Measurements from ENCODE around the gene CLSTN2.

The CLSTN2 gene

DNA sequence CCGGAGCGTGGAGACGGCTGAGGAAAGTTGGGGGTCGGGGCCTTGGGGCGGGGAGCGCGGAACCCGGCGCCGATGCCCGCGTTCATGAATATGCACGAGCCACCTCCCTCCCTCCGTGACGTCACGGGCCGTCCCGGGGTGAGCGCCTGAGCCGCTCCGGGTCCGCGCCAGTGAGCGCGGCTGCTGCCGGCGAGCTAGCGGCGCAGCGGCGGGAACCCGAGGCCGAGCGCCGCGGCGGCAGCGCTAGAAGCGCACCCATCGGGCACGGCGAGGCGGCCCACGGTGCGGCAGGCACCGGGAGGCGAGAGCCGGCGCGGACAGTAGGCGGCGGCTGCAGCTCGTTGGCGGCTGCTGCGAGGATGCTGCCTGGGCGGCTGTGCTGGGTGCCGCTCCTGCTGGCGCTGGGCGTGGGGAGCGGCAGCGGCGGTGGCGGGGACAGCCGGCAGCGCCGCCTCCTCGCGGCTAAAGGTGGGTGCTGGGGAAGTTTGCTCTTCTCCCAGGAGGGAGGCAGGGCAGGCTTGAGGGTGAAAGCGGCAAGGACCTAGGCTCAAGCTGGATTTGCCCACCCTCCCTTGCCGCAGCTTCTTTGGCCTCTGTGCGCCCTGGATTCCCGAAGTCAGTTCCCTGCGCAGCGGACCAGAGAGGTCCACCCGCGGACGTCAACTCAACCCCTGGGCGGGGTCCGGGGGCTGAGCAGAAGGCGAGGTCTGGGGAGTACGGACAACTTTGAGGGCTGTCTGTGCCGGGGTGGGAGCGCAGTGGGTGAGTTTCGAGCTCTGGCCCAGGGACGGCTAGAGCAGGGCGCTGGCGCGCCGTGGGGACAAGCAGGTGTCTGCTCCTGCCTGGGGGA is at the start of gene CLSTN2:
TSS of gene CLSTN2 (plus strand) at position 170 of the 850 bp plus-strand sequence.
- DNase-seq = peak; percentile 61

DNA sequence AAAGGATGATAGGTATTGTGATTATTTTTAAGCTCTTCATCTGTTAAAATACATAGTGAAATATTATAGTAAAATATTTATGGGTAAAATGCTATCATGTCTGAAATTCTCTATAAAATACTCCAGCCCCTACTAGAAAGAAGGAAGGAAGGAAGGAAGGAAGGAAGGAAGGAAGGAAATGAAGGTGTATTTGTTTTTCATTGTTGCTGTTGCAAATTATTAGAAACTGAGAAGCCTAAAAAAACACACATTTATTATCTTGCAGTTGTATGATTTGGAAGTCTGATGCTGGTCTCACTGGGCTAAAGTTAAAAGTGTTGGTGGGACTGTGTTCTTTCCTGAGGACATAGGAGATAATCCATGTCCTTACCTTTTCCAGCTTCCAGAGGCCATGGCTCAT is 47.6 kb upstream of the CLSTN2 start:
- DNase-seq = no peak

DNA sequence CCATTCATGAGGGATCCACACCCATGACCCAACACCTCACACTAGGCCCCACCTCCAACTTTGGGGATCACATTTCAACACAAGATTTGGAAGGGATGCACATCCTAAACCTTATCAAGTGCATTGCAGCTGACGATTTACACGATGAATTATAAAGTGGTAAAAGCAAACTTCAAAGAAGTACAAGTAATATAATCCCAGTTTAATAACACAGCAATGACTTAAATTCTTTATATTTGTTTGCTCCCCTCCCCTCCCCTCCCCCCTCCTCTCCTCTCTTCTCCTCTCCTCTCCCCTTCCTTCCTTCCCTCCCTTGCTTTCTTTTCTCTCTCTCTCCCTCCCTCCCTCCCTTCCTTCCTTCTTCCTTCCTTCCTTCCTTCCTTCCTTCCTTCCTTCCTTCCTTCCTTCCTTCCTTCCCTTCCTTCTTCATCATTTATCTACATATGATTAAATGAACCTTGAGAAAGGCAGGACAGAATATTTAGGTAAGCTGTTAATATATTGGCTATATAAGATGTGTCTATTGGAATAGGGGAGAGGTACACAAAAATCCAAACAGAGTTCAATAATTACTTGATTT is 46.3 kb upstream of the CLSTN2 start:
- no peak for DNase-seq

DNA sequence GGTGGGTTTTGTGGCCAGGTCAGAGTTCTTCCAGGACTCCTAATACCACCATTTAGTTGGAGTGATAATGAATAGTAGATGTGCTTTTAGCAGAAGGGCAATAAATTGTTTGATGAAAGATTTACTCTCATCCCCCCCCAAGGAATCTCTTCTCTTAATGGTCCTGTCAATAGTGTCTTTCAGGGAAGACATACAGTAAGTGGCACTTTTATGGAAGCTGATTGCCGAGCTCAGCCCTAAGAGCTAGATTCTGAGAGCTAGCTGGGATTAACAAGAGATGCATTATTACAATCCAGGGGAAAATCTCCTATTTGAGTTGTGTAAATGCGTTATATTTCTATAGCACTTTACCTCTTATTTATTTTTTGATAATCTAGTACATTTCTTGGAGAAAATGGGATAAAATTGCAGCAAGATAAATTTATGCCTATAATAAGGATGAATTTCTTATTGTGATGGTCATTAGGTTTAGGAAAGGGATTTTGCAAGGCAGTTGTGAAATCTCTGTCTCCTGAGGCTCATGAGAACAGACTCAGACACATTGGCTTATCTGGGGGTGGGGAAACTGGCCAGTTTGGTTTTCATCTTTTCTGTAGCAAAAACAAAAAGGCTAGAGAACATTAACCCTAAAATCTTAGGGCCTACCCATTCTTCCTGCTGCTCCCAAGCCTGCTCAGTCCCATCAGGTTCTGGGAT is 41.6 kb upstream of the CLSTN2 start:
- DNase-seq = no peak

DNA sequence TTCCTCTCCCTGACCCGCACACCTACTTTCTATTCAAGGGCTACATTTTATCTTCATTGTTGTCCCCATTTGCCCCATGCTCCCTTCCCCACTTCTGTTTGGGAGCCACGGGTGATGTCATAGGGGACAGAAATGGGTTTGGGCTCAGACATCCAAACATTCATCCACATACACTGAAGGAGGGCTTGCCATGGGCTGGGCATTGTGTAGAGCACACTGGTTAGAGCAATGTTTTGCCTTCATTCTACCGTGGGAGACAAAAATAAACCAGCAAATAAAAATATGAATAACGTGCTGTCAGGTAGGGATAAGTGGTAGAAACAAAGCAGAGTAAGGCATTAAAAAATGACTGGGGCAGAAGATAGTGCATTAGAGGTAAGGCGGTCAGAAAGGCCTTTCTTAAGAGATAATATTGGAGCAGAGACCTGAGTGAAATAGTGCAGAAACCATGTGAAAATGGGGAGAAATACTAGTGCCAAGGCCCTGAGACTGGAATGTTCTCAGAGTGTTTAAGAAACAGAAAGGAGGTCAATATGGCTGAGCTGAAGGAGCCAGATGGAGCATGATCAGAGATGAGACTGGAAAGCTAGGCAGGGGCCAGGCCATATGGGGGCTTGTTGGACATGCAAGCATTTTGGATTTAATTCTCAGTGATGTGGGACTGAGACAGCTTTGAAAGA is 40.9 kb upstream of the CLSTN2 start:
- no peak for DNase-seq

DNA sequence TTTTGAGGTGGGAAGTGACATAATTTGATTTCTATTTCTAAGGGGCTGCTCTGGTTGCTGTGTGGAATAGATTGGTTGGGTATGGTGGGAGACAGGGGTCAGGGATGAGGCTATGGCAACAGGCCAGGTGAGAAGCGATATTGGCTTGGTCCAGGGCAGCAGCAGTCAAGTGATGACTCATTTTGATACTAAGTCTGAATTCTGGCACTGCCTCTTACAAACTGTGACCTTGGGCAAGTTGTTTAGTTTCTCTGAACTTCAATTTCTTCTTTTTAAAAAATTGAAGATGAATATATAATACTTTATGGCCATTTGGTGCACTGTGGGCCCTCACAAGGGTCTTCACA is 40.4 kb upstream of the CLSTN2 start:
- DNase-seq = no peak

DNA sequence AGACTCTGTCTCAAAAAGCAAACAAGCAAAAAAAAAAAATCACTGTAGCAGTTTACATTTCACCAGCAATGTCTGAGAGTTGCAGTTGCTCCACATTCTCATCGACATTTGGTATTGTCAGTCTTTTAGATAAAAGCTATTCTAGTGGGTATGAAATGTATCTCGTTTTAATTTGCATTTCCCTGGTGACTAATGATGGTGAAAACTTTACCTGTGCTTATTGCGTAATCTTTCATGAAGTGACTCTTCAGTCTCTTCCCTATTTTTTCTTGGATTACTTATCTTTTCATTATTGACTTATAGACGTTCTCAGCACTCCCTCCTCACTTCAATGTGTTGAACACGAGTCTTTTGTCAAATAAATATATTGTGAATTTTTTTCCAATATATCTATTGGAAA is 37.2 kb upstream of the CLSTN2 start:
- no peak for DNase-seq

DNA sequence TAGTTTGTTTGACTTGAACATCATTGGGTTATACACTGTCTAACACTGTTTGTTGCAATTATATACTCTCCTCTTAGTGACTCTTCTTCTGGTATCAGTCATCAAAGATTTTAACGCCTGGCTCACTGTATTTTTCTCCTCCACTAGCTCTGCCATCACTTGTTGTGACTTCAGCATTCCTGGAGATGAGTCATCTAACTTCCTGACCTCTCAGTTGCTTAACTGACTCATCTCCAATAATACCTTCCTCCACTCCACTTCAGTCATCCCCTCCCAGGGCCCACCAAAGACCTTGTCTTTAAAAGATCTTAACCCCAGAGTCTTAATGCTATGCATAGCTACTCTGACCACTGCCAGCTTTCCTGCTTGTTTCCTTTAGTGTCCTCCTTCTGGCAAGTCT is 28.6 kb upstream of the CLSTN2 start:
- DNase-seq = no peak

DNA sequence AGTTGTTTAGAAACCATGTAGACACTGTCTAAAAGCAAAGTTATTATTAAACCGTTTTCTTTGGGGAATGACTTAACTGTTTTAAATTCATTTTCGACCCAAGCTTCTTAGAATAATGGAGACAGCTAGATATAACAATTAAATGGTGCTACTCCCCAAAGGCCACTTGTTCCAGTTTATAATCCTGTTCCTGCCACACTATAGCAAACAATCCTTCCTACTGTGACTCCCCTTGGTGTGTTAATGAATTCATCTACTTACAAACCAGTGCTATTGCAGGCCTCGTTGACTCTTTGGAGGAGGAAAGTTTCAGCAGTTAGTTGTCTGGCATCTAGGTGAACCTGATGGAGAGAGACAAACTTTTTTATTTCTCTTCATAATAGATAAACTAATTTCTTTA is 25.2 kb upstream of the CLSTN2 start:
- DNase-seq = no peak

DNA sequence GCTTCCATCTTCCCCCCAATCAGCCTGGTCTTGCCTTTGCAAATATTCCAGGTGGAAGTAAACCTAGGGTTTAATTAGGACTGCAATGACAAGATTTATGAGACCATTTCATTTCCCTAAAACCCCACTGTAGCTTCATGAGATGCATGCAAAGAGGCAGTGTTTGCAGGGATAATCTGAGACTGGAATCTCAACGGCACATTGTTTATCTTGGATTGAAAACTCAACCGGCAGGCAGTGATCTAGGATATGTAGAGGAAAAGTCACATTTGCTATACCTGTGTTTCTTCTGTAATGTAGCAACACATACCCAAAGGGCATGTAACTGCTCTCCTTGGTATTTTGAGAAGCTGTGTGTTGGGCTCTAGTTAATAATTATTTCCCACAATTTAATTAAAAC is 18.7 kb upstream of the CLSTN2 start:
- no peak for DNase-seq

DNA sequence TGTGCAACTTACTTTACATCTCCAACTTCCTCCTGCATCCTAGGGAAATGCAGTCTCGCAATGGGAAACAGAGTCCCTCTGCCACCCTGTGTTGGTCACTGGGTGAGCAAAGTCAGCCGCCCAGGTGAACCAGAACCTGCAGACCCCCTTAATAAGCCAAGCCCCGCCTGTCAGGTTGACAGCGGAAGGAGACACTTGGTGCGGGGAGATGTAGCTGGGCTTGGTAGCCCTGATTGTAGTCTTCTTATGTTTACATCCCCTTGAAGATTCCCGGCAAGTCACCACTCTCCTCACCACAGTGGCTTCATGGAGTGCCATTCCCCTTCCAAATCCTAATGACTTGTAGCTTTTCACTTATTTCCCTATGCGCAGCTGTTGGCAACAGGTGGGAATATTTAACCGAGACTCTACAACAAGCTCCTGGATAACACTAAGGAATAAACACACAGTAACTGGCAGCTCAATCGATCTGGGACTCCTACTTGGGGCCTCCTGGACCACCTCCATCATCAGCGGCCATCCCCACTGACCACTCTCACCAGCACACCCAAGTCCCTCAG is 17.7 kb upstream of the CLSTN2 start:
- DNase-seq = no peak

DNA sequence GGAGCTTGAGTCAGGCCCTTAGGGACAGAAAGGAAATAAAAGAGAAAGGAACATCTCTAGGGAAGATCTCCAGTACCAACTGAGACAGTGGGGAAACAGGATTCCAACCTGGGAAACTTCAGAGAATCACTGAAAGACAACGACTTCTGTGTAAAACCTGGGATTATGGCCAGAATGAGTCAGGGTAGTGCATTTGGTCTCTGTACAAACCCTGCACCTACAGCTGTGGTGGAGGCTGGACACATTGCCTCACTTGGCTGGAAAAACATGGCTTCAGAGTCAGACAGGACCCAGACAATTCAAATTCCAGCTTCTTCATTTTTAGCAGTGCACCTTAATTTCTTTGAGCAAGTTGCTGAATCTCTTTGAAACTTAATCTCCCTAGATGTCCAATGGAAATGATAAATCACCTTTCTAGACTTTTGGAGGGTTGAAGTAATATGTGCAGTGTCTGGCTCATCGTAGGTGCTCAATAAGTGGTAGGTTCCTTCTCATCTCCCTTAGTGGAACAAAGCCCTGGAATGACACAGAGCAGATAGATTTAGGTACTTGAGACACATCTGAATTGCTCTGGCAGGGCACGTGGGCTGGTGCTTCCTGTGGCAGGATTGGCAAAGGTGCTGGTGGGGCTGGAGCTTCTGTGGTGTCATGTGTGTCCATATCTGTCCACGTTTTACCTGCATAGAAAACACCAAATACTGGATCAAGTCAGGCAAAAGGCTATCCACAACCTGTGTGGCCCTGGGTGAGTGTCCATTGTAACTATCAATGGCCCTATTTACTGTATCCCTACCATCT is 6.1 kb upstream of the CLSTN2 start:
- DNase-seq = no peak

DNA sequence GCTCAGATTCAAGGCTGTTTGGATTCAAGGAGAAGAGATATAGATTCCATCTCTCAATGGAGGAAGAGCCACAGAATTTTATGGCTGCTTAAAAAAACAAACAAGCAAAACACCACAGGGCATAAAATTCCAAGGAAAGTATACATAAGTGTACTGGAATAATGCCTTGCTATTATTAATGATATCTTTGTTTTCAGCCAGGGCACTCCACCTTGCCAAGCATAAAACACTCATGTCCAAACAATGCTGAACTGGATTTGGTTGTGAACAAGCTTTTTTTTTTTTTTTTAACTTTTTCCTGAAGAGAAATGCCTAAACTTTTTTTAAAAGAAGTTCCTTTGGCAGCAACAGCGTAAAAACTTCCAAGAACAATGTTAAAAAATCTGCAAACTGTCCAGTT is 4.8 kb upstream of the CLSTN2 start:
- no peak for DNase-seq

DNA sequence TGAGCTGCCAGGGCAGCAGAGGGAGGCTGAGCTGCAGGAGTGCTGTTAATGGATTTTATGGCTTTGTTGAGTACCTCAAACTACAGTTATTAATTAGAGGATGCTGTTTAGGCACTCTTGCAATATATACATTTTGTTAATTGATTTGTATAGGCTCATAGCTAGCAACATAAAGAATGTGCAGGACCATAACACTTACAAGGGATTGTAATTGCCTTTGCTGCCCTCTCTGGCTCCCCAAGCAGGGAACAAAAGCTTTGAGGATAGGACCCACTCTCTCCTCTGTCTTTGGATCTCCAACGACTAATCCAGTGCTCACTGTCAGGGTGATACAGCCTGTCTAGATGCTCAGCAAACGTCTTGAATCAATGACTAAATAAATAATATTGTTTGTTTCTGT is 1.2 kb upstream of the CLSTN2 start:
- peak; percentile 65 for DNase-seq

DNA sequence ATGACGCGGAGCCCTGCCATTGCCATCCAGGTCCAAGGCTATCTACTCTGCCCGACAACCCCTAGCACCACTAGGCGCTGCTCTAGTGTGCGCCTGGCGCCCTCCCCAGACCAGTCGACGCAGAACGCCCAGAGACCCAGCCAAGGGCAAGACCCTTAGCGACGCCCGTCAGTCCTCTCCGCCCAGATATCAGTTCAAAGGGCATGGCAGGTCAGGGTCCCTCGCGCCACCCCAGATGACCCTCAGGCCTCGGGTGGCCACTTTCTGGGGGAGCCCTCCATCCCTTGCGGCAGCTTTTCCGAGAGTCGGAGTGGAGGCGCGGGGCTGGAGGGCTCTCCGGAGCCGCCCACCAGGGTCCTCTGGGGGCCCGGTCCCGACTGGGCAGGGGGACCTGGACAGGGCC is 371 bp upstream of the CLSTN2 start:
- DNase-seq = peak; percentile 73

DNA sequence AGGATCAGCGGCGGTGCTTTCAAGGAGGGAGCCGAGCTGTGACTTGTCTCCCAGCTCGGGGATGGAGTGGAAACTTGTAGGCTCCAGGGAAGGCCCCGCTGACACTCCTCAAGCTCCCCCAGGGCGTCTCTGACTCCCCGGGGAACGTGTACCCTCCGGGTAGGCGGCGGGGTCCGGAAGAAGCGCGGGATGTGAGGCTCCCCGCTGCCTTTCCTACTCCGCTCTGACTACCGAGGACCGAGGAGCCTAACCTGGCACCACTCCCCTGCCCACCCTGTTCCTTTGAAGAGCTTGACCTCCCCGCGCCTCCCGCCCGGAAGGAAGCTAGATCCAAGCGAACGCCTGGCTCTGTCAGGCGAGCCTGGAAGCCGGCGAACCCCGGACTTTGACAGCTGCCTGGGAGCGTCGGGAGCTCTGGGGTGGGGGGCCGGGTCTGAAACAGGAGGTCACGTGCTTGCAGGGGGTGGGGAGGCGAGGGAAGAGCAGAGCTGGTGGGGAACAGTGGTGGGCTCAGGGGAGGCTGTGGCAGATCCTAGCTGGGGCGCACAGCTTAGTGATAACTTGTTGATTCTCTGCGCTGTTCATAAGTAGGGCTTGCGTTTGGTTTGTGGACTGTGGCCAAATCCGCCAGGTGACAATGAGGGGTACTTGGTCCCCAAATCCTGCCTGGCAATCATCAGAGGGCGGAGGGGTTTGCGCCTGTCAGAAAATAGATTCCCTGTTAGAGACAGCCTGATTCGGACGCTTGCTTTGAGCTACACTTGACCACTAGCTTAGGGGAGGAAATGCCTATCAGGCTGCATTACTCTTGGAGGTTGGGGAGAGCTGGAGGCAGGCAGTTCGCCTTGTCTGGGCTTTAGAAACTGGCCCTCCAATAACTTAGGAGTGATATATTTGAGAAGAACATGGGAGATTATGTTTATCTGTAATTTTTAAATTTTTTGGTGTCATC is 1.2 kb downstream of the CLSTN2 start:
- DNase-seq = peak; percentile 34

DNA sequence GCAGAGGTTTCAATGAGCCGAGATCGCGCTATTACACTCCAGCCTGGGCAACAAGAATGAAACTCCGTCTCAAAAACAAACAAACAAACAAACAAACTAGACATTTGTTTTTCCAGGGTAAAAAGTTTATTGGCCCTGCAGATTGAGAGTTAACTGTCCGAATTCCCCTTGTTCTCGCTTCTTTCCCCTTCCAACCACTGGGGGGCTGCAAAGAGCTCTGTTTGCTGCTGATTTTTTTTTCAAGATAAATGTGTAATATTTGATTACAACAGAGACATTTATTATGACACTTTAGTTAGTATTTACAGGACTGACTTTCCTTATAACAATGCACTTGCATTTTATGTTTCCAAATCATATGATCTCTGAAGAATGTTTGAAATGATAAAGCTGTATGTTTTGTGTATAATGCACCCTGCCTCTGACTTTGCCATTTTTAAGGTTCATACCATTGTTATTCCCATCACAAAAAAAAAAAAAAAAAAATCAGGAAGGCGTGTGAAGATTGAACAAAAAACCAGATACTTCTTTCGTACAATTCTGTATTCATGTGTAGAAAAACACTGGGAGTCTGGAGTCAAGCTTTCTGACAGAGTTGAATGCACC is 2.8 kb downstream of the CLSTN2 start:
- DNase-seq = peak; percentile 33

DNA sequence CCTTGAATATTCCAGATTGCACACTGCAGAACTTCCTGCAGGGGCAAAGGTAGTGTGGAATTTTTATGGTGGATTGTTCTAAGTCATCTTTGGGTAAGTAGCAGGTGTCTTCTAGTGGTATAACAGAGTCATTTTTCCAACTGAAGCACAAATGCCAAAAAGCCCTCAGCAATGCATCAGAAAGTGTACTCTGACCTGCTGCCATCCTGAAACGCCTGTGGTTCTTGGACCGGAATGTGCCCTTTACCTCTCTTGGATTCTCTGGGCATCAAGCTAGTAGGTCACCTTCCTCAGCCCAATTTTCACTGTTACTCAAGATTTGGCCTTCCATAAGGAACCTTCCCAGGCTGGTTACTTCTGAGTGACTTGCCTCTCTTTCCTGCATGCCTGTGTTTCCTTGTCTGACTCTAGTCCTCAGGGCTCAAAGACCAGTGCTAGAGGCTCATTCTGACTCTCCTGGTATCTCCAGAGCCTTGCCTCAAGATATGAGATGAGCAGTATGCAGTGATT is 4.8 kb downstream of the CLSTN2 start:
- DNase-seq = no peak

DNA sequence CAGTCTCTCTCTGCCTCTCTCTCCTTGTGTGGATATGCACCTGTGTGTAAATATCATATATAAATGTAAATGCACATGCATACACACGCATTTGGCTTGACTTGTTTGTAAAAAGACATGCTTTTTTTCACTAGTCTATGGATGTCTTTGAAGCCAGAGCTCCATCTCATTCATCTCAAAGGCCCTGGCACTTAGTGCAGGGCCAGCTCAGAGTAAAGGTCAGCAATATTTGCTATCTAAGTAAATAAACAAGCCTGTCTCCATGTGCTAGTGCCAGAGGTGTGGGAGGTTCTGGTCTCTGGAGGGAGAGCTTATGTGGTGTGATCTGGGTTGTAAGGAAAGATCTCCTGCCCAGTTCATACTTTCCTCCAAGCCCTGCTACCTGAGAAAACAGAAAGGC is 5.6 kb downstream of the CLSTN2 start:
- no peak for DNase-seq

DNA sequence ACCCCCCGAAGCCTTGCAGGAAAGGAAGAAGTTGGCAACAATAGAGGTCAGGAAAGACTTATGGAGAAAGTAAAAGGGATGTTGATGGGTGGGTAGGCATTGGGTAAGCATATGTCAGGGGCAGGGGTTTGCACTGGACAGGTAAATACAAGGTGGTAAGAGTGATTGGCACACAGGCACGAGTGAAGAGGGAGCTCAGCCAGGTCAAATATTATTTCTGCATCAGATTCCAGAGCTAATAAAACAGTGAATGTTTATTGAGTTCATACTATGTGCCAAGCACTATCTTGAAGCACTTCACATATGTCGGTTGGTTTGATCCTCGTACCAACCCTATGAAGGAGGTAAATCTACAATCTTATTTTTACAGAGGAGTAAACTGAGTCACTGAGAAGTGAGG is 6.6 kb downstream of the CLSTN2 start:
- DNase-seq = no peak

Measured in DMS79 (cell line).